ENCODE data around the gene CRADD.
"Not testable (repeated sequence)": the region's sequence is repeated elsewhere in the genome, so short reads cannot be mapped to it uniquely, and the experiment has no call there.

Gene CRADD

DNA sequence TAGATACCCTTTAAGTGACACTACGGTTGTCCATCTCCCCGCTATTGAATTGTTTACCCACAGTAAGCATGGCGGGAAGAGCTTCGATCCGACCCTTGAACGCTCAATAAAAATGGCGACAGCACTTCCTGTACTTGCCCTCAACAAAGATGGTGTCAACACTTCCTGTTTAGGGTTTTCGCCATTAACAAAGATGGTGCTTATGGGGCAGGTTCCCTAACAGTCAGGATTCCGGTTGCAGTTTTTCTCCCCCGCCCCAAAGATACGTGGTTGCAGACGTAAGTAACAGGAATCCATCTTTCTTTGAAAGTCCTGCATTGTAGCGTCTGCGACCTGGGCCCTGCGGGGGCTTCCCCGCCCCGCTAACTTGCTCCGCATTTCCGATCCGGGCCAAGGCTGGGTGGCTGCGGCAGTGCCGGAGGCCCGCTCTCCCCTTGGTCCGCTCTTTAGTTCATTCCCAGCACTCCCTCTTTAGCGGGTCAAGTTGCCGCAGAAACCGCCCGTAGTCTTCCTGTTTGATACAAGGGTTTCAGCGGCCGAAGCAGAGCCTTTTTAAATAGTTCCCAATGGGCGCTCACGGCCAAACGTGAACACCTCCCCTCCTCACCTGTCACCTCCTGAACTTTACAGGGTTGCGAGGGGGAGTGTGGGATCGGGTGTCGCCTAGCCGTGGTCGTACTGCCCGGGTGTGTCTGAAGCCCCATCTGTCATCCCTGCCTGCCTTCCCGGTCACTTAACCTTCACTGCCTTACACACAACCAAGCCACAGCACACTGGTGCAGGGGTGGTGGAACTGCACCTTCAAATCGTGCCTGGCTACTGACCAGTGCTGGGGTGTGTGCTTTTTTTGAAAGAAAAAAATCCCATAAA is at the start of gene CRADD:
TSS of gene CRADD (plus strand) at position 181 of the 870 bp plus-strand sequence.
- Histone ChIP-seq H3K27ac (ENCODE audit: low read depth, low read length) (peak within 1 kb of the TSS; percentile 70), H3K4me3 (ENCODE audit: low read depth, low read length) (peak within 1 kb of the TSS; percentile 79), H3K9ac (ENCODE audit: low read length) (peak within 1 kb of the TSS; percentile 82), H3K36me3 (ENCODE audit: control insufficient read depth, insufficient read depth, low read length) (no peaks in the 10 kb centered on the region), H3K4me1 (ENCODE audit: control insufficient read depth, insufficient read depth, low read length) (peaks cover 16% of the 10 kb centered on the region), H3K9me3 (ENCODE audit: control insufficient read depth, insufficient read depth, low read depth, low read length) (no peaks in the 10 kb centered on the region), H3K27me3 (ENCODE audit: control insufficient read depth, insufficient read depth, low read length) (no peaks in the 10 kb centered on the region)

GRCh38 chr12:93632383-93632782 is 44.8 kb upstream of the CRADD start:
- Histone ChIP-seq H3K9ac (ENCODE audit: low read length) (no peak overlapping the region), H3K36me3 (ENCODE audit: control insufficient read depth, insufficient read depth, low read length) (no peaks in the 10 kb centered on the region), H3K4me1 (ENCODE audit: control insufficient read depth, insufficient read depth, low read length) (no peaks in the 10 kb centered on the region), H3K9me3 (ENCODE audit: control insufficient read depth, insufficient read depth, low read depth, low read length) (peaks cover 11% of the 10 kb centered on the region), H3K27ac (ENCODE audit: low read depth, low read length) (no peak overlapping the region), H3K27me3 (ENCODE audit: control insufficient read depth, insufficient read depth, low read length) (no peaks in the 10 kb centered on the region), H3K4me3 (ENCODE audit: low read depth, low read length) (no peak overlapping the region)

GRCh38 chr12:93634416-93634815 is 42.8 kb upstream of the CRADD start:
- H3K4me3 ChIP-seq (ENCODE audit: low read depth, low read length), result no peak overlapping the region
- H3K27ac ChIP-seq (ENCODE audit: low read depth, low read length), result no peak overlapping the region
- peaks cover 11% of the 10 kb centered on the region for H3K9me3 ChIP-seq (ENCODE audit: control insufficient read depth, insufficient read depth, low read depth, low read length)
- H3K27me3 ChIP-seq (ENCODE audit: control insufficient read depth, insufficient read depth, low read length), result no peaks in the 10 kb centered on the region
- H3K9ac ChIP-seq (ENCODE audit: low read length), result no peak overlapping the region
- H3K4me1 ChIP-seq (ENCODE audit: control insufficient read depth, insufficient read depth, low read length), result peaks cover 3% of the 10 kb centered on the region; the same call in 1 of the 2 replicates
- H3K36me3 ChIP-seq (ENCODE audit: control insufficient read depth, insufficient read depth, low read length), result no peaks in the 10 kb centered on the region

DNA sequence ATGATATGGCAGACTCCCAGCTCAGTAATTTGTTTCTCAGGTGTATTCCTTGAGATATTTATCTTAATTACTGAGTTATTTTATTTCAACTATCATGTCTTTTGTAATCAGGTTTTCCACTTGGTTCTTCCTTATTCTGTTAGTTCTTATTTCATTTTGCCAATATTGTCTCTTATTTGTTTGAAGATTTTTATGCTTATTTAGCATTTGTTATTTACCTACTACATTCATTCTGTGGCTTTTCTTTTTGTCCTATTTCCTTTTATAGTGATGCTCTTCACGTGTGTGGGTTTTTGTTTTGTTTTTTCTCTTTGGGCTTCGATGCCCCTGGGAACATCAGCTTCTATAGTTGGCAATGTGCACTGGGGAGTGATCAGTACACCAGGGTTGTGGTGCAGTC is 40.5 kb upstream of the CRADD start:
- Histone ChIP-seq H3K36me3 (ENCODE audit: control insufficient read depth, insufficient read depth, low read length) (no peaks in the 10 kb centered on the region), H3K4me3 (ENCODE audit: low read depth, low read length) (no peak overlapping the region), H3K9me3 (ENCODE audit: control insufficient read depth, insufficient read depth, low read depth, low read length) (peaks cover 11% of the 10 kb centered on the region), H3K4me1 (ENCODE audit: control insufficient read depth, insufficient read depth, low read length) (peaks cover 3% of the 10 kb centered on the region; the same call in 1 of the 2 replicates), H3K9ac (ENCODE audit: low read length) (no peak overlapping the region), H3K27me3 (ENCODE audit: control insufficient read depth, insufficient read depth, low read length) (no peaks in the 10 kb centered on the region), H3K27ac (ENCODE audit: low read depth, low read length) (no peak overlapping the region)

- no peaks in the 10 kb centered on the region for H3K36me3 ChIP-seq (ENCODE audit: control insufficient read depth, insufficient read depth, low read length)
- H3K4me1 ChIP-seq (ENCODE audit: control insufficient read depth, insufficient read depth, low read length), result peaks cover 3% of the 10 kb centered on the region; the same call in 1 of the 2 replicates
- no peak overlapping the region for H3K4me3 ChIP-seq (ENCODE audit: low read depth, low read length)
- H3K27me3 ChIP-seq (ENCODE audit: control insufficient read depth, insufficient read depth, low read length), result no peaks in the 10 kb centered on the region
- H3K9me3 ChIP-seq (ENCODE audit: control insufficient read depth, insufficient read depth, low read depth, low read length), result no peaks in the 10 kb centered on the region; the same call in 1 of the 2 replicates
- no peak overlapping the region for H3K27ac ChIP-seq (ENCODE audit: low read depth, low read length)
- H3K9ac ChIP-seq (ENCODE audit: low read length), result no peak overlapping the region
Observed at GRCh38 chr12:93638095-93638494, 39.1 kb upstream of the CRADD start.

DNA sequence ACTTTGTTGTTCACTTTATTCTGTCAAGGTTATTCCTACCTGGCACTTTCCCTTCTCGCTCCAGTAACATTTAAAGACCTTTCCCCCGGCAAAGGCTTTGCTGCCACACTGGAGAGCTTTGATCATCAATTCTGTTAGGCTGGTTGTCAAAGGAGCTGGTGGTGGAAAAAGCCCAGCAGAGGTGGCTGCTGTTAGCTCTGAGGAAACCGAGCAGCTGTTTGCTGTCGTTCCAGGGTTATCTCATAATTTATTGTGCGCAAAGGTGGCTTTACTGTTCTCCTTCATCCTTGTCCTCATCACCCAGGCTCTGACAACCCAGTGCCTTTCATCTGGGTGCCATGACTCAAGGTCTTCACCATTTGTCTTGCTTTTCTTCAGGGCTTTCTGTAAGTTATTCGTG is 38.2 kb upstream of the CRADD start:
- H3K9me3 ChIP-seq (ENCODE audit: control insufficient read depth, insufficient read depth, low read depth, low read length), result no peaks in the 10 kb centered on the region; the same call in 1 of the 2 replicates
- no peak overlapping the region for H3K9ac ChIP-seq (ENCODE audit: low read length)
- H3K4me1 ChIP-seq (ENCODE audit: control insufficient read depth, insufficient read depth, low read length), result peaks cover 3% of the 10 kb centered on the region; the same call in 1 of the 2 replicates
- H3K4me3 ChIP-seq (ENCODE audit: low read depth, low read length), result no peak overlapping the region
- H3K27me3 ChIP-seq (ENCODE audit: control insufficient read depth, insufficient read depth, low read length), result no peaks in the 10 kb centered on the region
- H3K36me3 ChIP-seq (ENCODE audit: control insufficient read depth, insufficient read depth, low read length), result no peaks in the 10 kb centered on the region
- no peak overlapping the region for H3K27ac ChIP-seq (ENCODE audit: low read depth, low read length)

GRCh38 chr12:93639406-93639805 is 37.8 kb upstream of the CRADD start:
- Histone ChIP-seq H3K9me3 (ENCODE audit: control insufficient read depth, insufficient read depth, low read depth, low read length) (no peaks in the 10 kb centered on the region; the same call in 1 of the 2 replicates), H3K36me3 (ENCODE audit: control insufficient read depth, insufficient read depth, low read length) (no peaks in the 10 kb centered on the region), H3K27me3 (ENCODE audit: control insufficient read depth, insufficient read depth, low read length) (no peaks in the 10 kb centered on the region), H3K4me1 (ENCODE audit: control insufficient read depth, insufficient read depth, low read length) (peaks cover 3% of the 10 kb centered on the region; the same call in 1 of the 2 replicates), H3K9ac (ENCODE audit: low read length) (no peak overlapping the region), H3K27ac (ENCODE audit: low read depth, low read length) (no peak overlapping the region), H3K4me3 (ENCODE audit: low read depth, low read length) (no peak overlapping the region)

- not testable (repeated sequence) for H3K9ac ChIP-seq (ENCODE audit: low read length); H3K4me1 ChIP-seq (ENCODE audit: control insufficient read depth, insufficient read depth, low read length); H3K36me3 ChIP-seq (ENCODE audit: control insufficient read depth, insufficient read depth, low read length); H3K27ac ChIP-seq (ENCODE audit: low read depth, low read length); H3K27me3 ChIP-seq (ENCODE audit: control insufficient read depth, insufficient read depth, low read length); H3K9me3 ChIP-seq (ENCODE audit: control insufficient read depth, insufficient read depth, low read depth, low read length); H3K4me3 ChIP-seq (ENCODE audit: low read depth, low read length)
Observed at GRCh38 chr12:93641380-93641779, 35.8 kb upstream of the CRADD start.

GRCh38 chr12:93642751-93643150 is 34.4 kb upstream of the CRADD start:
- no peak overlapping the region for H3K27ac ChIP-seq (ENCODE audit: low read depth, low read length)
- no peaks in the 10 kb centered on the region for H3K27me3 ChIP-seq (ENCODE audit: control insufficient read depth, insufficient read depth, low read length)
- no peaks in the 10 kb centered on the region; the same call in 1 of the 2 replicates for H3K9me3 ChIP-seq (ENCODE audit: control insufficient read depth, insufficient read depth, low read depth, low read length)
- H3K9ac ChIP-seq (ENCODE audit: low read length), result no peak overlapping the region
- H3K4me1 ChIP-seq (ENCODE audit: control insufficient read depth, insufficient read depth, low read length), result peaks cover 3% of the 10 kb centered on the region
- H3K36me3 ChIP-seq (ENCODE audit: control insufficient read depth, insufficient read depth, low read length), result no peaks in the 10 kb centered on the region
- H3K4me3 ChIP-seq (ENCODE audit: low read depth, low read length), result no peak overlapping the region

- Histone ChIP-seq H3K27me3 (ENCODE audit: control insufficient read depth, insufficient read depth, low read length) (no peaks in the 10 kb centered on the region), H3K9me3 (ENCODE audit: control insufficient read depth, insufficient read depth, low read depth, low read length) (no peaks in the 10 kb centered on the region; the same call in 1 of the 2 replicates), H3K27ac (ENCODE audit: low read depth, low read length) (no peak overlapping the region), H3K9ac (ENCODE audit: low read length) (no peak overlapping the region), H3K4me1 (ENCODE audit: control insufficient read depth, insufficient read depth, low read length) (no peaks in the 10 kb centered on the region; the same call in 1 of the 2 replicates), H3K36me3 (ENCODE audit: control insufficient read depth, insufficient read depth, low read length) (no peaks in the 10 kb centered on the region), H3K4me3 (ENCODE audit: low read depth, low read length) (no peak overlapping the region)
Observed at GRCh38 chr12:93645702-93646101, 31.5 kb upstream of the CRADD start.

DNA sequence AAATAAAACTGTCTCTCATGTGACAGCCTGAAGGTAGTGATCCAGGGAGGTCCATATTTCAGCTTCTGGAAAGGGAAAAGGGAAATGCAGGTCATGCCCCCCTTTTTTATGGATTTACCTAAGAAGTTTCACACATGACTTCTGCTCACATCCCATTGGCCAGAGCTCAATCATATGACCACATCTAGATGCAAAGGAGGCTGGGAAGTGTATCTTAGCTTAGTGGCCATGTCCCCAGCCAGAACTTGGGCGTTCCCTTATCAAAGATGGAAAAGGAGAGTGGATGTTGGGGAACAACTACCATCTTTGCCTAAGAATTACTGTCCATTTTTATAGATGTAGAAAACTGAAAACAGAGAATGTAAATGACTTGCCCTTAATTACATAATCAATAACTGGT is 26.5 kb upstream of the CRADD start:
- Histone ChIP-seq H3K9ac (ENCODE audit: low read length) (no peak overlapping the region), H3K9me3 (ENCODE audit: control insufficient read depth, insufficient read depth, low read depth, low read length) (no peaks in the 10 kb centered on the region), H3K4me1 (ENCODE audit: control insufficient read depth, insufficient read depth, low read length) (no peaks in the 10 kb centered on the region; the same call in 1 of the 2 replicates), H3K4me3 (ENCODE audit: low read depth, low read length) (no peak overlapping the region), H3K27me3 (ENCODE audit: control insufficient read depth, insufficient read depth, low read length) (no peaks in the 10 kb centered on the region), H3K27ac (ENCODE audit: low read depth, low read length) (no peak overlapping the region), H3K36me3 (ENCODE audit: control insufficient read depth, insufficient read depth, low read length) (no peaks in the 10 kb centered on the region)
